GM12878 (cell line): ENCODE results near the gene CFHR4.

Source experiments
- EGR1 ChIP-seq, 2 experiments: IDR thresholded peaks; 1 replicate in 1 of 2; 2 replicates in 1 of 2; pipeline ENCODE4 v1.6.1; 2011 to 2012; ENCODE audit warnings: low read depth in 2 of 2, low read length in 2 of 2, borderline replicate concordance in 1 of 2, mild to moderate bottlenecking in 1 of 2, moderate library complexity in 1 of 2
- KAT2A ChIP-seq: conservative IDR thresholded peaks from 2 replicates; pipeline ENCODE4 v1.6.1; 2011; ENCODE audit warnings: low read depth, low read length; ENCODE audit not compliant: control insufficient read depth
- NBN ChIP-seq: fragments of 450-650 bp; IDR thresholded peaks from 2 replicates; pipeline ENCODE4 v1.6.1; 2016
- POLR2A ChIP-seq: IDR thresholded peaks from 2 replicates; pipeline ENCODE4 v1.6.1; 2011; ENCODE audit warnings: low read depth, mild to moderate bottlenecking, low read length
- POLR2AphosphoS5 ChIP-seq: IDR thresholded peaks from 2 replicates; pipeline ENCODE4 v1.6.1; 2011; ENCODE audit warnings: mild to moderate bottlenecking, low read length, inconsistent platforms
- SPI1 ChIP-seq: IDR thresholded peaks from 2 replicates; pipeline ENCODE4 v1.6.1; 2011; ENCODE audit warnings: low read depth, mild to moderate bottlenecking, low read length, moderate library complexity, borderline replicate concordance; ENCODE audit not compliant: insufficient read depth
- STAT1 ChIP-seq: fragments of 450-650 bp; conservative IDR thresholded peaks from 2 replicates; pipeline ENCODE4 v1.6.1; 2014; ENCODE audit warnings: antibody characterized with exemption, mild to moderate bottlenecking
- TAF1 ChIP-seq: IDR thresholded peaks from 2 replicates; pipeline ENCODE4 v1.6.1; 2011; ENCODE audit warnings: mild to moderate bottlenecking, low read depth, low read length, borderline replicate concordance
- ZBED1 ChIP-seq: IDR thresholded peaks from 2 replicates; pipeline ENCODE4 v1.6.1; 2016; ENCODE audit warnings: borderline replicate concordance
- TF ChIP-seq, protein P1 (sequence below), 3 experiments: IDR thresholded peaks in 2 of 3; conservative IDR thresholded peaks in 1 of 3; 2 replicates each; pipeline ENCODE4 v1.5.1; 2011; ENCODE audit warnings: low read depth in 3 of 3, low read length in 3 of 3, mild to moderate bottlenecking in 3 of 3, control low read depth in 2 of 3, moderate library complexity in 2 of 3, inconsistent platforms in 1 of 3, mixed read lengths in 1 of 3; ENCODE audit not compliant: control insufficient read depth in 2 of 3, insufficient read depth in 1 of 3; ENCODE audit errors: extremely low read depth in 1 of 3

DNA sequence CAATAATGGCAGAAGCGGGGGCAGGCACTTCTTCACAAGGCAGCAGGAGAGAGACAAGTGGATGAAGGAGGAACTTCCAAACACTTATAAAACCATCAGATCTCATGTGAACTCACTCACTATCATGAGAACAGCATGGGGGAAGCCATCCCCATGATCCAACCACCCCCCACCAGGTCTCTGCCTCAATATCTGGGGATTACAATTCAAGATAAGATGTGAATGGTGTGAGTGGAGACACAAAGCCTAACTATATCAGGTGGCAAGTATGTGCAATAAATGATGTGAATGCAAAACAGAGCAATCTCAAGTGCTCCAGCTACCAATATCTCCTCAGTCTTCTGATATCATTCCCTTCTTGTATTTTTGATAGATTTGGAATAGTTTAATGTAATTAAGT, 68.1 kb downstream of the CFHR4 start:
- TF ChIP-seq, protein P1, sequence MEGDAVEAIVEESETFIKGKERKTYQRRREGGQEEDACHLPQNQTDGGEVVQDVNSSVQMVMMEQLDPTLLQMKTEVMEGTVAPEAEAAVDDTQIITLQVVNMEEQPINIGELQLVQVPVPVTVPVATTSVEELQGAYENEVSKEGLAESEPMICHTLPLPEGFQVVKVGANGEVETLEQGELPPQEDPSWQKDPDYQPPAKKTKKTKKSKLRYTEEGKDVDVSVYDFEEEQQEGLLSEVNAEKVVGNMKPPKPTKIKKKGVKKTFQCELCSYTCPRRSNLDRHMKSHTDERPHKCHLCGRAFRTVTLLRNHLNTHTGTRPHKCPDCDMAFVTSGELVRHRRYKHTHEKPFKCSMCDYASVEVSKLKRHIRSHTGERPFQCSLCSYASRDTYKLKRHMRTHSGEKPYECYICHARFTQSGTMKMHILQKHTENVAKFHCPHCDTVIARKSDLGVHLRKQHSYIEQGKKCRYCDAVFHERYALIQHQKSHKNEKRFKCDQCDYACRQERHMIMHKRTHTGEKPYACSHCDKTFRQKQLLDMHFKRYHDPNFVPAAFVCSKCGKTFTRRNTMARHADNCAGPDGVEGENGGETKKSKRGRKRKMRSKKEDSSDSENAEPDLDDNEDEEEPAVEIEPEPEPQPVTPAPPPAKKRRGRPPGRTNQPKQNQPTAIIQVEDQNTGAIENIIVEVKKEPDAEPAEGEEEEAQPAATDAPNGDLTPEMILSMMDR (IDR thresholded peaks at IDR 0.05 in 2 of 3, conservative IDR thresholded peaks at IDR 0.05 in 1 of 3; ENCODE audit: control insufficient read depth in 2 of 3, extremely low read depth in 1 of 3, insufficient read depth in 1 of 3, low read depth in 3 of 3, low read length in 3 of 3), result no peak
- TF ChIP-seq EGR1 (IDR thresholded peaks at IDR 0.05; ENCODE audit: borderline replicate concordance in 1 of 2, low read depth in 2 of 2, low read length in 2 of 2), result no peak
- TF ChIP-seq POLR2A, result no peak
- TF ChIP-seq STAT1, result no peak
- no peak for TF ChIP-seq SPI1
- no peak for TF ChIP-seq KAT2A
- no peak for TF ChIP-seq POLR2AphosphoS5
- no peak for TF ChIP-seq NBN
- no peak for TF ChIP-seq TAF1
- no peak for TF ChIP-seq ZBED1
